Measurements from ENCODE around the gene COMMD7.
A peak's percentile ranks its signal among the peaks of the same experiment; 100 is the strongest.
"Not testable (repeated sequence)": the region's sequence is repeated elsewhere in the genome, so short reads cannot be mapped to it uniquely, and the experiment has no call there.

Gene COMMD7

GRCh38 chr20:32765230-32765875 lies 22.1 kb upstream of the COMMD7 start:
- DNase-seq: not testable (repeated sequence)

- DNase-seq: no peak
Observed at GRCh38 chr20:32764005-32764960, 21.0 kb upstream of the COMMD7 start.

DNA sequence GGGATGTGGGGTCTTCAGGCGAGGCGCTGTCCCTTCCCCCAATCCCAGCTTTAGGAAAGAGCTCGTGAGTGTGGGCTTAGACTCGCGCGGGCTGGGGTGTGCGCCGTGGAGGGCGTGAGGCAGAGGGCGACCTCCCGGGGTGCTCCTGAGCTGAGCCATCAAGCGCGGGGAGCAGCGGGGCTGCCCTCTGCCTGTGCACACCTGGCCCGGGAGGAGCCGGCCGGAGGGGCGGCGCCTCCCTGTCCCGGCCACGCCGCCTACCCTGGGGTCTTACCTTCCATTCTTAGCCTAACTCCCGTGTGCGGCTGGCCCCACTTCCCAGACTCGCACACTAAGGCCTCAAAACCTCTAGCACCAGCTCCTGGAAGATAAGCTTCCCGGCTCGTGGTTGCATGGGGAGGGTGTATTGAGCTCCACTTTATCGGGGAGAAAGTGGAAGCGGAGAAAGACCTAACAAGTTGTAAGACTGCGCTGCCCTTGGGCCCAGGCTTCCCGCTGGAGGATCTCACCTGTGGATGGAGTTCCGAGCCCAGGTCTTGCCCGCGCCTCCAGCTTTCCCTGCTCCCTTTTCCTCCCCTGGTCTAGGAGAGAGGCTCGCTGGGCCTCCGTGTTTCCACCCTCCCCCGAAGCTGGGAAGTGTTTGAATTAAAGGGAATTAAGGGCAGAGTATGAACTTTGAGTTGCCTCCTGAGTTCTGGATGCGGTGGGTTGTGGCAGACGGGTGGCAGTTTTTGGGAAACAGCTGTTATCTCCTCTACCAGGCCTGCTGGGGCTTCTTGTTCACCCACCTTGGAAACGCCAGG lies 20.1 kb upstream of the COMMD7 start:
- no peak for DNase-seq

GRCh38 chr20:32762754-32763201 lies 19.5 kb upstream of the COMMD7 start:
- no peak for DNase-seq

- DNase-seq: peak; percentile 70
Observed at GRCh38 chr20:32761831-32762753, 18.8 kb upstream of the COMMD7 start, which contains the start of gene DNMT3B. DNMT3B (plus strand) TSS chr20:32762385; CDS start chr20:32780324, 17,939 bp downstream.

- DNase-seq: no peak
Observed at GRCh38 chr20:32761417-32761830, 18.2 kb upstream of the COMMD7 start.

DNA sequence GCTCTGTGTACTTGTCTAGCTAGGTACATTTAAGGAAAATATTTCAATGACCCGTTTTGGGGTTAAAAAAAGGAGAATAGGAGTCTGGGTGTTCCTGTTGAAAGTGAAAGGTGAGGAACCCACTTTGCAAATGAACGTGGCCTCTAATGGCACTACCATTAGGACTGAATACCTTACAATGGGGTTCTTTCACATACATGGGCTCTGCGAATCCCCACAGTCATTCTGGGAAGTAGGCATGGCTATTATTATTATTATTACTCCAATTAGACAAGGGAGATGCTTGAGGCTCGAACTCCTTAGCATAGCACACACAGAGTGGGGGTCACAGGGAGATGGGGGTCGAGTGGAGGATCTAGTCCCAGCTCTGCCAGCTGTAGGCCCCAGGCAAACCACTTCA lies 12.9 kb upstream of the COMMD7 start:
- DNase-seq: no peak

DNA sequence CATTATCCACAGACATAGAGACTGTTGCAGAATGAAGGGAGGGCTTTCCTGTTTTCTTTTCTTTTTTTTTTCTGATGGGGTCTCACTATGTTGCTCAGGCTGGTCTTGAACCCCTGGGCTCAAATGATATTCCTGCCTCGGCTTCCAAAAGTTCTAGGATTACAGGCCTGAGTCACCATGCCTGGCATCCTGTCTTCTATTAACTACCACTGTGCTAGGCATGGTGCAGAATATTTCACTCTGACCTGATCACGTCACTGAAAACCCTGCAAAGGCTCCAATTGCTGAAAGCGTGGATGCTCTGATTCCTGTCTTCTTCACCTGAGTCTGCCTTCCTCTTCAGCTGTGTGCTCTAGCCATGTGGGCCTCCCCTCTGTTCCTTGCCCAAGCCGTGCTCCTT lies 10.5 kb upstream of the COMMD7 start:
- DNase-seq: no peak

DNA sequence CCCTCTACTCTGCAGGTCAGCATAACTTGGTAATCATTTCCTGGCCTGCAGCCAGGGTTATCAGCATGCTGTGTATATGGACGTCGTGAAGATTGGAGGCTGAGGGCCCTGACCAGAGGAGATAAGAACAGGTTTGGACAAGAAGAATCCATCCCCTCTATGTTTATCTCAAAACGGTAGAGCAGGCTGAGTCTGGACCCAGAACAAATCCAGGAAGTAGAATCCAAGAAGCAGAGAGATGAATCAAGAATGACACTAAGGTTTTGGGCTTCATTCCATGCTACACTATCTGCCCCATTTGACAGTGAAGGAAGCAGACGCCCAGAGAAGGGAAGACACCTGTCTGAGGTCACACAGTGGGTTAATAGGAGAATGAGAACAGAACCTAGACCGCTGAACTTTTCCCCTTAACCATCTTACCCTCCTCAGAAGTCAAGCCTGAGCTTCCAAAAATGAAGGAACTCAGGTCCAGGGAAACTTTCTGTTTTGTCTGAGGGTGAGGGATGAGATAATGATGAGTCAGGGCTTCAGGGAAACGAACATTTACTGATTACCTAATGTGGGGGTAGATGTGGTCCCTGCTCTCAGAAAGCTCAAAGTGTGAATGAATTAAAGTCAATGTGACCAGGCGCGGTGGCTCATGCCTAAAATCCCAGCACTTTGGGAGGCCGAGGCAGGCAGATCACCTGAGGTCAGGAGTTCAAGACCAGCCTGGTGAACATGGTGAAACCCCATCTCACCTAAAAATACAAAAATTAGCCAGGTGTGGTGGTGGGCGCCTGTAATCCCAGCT lies 9.4 kb upstream of the COMMD7 start:
- DNase-seq: no peak

DNA sequence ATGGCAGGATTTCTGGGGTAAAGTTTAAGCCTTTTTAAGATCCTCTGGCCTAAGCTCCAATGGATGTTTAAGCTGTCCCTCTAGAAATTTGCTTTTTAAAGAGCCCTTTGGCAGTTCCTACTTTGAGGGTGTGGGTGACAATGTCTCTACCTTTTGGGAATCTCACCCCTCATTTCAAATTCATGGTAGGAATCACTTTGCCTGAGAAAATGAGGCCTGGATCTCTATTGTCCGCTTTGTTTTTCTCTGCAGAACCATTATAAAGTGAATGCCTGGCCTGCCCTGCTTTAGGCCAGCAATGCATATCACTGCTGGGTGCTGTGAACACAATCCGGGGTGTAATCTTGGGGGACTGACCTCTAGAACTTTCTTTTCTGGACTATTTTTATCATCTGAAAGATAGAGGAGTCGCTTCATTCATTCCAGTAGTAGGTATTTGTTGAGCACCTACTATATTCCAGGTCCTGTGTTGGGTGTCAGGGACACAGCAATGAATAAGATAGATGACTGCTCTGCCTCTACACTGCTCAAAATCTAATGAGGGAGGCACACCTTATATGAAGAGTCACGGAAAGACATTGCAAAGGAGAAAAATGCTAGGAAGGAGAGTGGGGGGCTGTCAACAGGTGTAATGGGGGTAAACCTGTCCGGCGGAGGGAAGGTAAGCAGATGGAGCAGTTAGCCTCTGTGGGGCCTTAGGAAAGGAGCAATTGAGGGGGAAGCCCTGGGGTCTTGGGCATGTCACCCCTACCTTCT lies 8.6 kb upstream of the COMMD7 start:
- no peak for DNase-seq

GRCh38 chr20:32751293-32751692 lies 8.0 kb upstream of the COMMD7 start:
- no peak for DNase-seq

GRCh38 chr20:32749914-32750637 lies 6.8 kb upstream of the COMMD7 start:
- DNase-seq: no peak

DNA sequence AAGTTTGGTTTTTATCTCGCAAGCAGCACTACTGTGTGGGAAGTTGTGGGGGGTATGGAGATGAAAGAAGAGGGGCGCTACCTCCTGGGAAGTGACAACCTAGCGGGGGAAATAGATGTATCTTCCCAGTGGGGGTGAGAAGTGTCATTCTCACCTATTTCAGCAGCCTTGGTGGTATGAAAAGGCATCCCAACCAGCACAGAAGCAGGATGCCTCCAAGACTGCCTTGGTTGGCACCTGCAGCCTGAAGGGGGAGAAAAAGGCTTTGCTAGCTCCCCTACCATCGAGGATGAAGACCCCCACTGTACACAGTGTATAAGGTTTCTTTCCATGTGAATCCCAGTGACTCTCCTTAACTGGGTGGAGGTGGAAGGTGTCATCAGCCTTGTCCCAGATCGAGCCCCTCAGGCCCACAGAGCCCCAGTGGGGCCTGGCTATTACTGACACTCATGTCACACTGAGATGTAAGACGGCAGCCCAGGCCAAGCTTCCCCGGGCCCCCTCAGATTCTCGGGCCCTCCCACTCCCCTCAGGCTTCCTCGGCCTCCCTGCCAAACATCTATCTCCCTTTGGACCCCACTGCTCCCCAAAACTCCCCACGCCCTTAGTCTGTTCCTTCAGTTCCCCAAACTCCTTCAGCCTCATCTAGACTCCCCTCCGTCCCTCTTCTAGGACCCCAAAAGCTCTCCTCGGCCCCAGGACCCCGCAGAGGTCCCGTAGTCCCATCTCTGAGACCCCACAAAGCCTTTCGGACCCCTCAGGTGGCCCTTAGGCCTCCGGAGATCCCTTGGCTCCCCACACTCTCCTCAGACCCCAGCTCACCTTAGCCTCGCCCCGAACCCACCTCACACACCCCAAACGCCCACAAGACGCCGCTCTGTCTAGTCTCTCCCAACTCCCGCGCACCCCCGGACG lies 688 bp downstream of the COMMD7 start:
- peak; percentile 16 for DNase-seq

DNA sequence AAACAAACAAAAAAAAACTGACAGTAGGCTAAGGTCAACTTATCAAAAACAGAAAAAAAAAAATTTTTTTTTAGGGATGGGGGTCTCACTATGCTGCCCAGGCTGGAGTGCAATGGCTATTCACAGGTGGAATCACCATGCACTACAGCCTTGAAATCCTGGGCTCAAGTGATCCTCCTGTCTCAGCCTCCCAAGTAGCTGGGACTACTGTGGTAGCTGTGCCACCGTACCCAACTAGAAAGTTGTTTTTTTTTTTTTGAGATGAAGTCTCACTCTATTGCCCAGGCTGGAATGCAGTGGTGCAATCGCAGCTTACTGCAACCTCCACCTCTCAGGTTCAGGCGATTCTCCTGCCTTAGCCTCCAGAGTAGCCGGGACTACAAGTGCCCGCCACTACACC lies 2.1 kb downstream of the COMMD7 start:
- DNase-seq: no peak

- DNase-seq: peak; percentile 69
Observed at GRCh38 chr20:32737371-32738223, 5.7 kb downstream of the COMMD7 start.

DNA sequence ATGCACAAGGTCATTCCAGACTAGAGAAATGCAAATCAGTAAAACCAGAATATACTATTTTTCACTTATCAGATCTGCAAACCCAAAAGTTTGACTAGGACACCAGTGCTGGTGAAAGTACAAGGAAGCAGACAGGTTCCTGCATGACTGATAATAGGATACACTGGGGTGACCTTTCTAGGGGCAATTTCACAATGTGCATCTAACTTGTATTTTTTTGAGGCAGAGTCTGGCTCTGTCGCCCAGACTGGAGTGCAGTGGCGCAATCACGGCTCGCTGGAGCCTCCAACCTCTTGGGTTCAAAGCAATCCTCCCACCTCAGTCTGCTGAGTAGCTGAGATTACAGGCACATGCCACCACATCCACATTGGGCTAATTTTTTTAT lies 11.4 kb downstream of the COMMD7 start:
- no peak for DNase-seq

DNA sequence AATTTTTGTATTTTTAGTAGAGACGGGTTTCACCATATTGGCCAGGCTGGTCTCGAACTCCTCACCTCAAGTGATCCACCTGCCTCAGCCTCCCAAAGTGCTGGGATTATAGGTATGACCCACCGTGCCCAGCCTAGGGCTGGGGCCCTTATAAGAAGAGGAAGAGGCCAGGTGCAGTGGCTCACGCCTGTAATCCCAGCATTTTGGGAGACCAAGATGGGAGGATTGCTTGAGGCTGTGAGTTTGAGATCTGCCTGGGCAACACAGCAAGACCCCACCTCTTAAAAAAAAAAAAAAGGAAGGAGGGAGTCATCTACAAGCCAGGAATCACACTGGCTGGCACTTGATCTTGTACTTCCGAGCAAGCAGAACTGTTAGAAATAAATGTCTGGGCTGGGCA lies 13.9 kb downstream of the COMMD7 start:
- not testable (repeated sequence) for DNase-seq

DNA sequence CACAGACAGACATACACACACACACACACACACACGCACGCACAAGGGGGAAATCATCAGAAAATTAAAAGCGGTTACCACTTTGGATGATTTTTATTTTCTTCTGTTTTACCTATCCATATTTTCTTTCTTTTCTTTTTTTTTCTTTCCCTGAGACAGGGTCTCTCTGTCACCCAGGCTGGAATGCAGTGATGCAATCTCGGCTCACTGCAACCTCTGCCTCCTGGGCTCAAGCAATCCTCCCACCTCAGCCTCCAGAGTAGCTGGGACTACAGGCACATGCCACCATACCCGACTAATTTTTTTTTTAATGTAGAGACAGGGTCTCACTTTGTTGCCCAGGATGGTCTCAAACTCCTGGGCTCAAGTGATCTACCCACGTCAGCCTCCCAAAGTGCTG lies 14.8 kb downstream of the COMMD7 start:
- DNase-seq: not testable (repeated sequence)

Data from activated CD4-positive, alpha-beta T cell treated with anti-CD3 and anti-CD28 coated beads, Interleukin-10, Interleukin-2, amounts not matched to agents 100 ng/mL and 50 ng/mL, durations not matched to agents 16 hours and 8 hours (primary cell).